DMS53 treated with DMSO at 0.1 percent for 48 hours (cell line): Measurements from ENCODE around the gene WWTR1.

ENCODE experiments used
- DNase-seq: peaks from one replicate; lab custom pipeline; 2025; ENCODE audit not compliant: unreplicated experiment; lab: John Stamatoyannopoulos, UW

Gene WWTR1

DNA sequence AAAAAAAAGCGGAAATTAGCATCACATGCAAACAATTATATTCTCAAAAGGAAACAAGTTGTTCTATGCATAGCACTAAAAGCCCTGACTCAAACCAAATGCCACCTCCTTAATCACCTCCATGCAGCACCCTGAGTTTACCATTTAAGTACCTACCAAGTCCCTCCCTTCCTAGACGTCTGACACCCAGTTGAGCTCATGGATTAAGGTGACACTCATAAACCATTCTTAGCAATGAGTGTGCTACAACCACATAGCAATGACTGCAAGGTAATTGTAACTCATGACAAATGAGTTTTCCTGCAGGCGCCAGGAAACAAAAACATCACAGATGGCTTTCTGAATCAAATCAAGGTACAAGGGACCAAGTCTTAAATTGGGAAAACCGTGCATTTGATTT is 32.0 kb downstream of the WWTR1 start:
- no peak for DNase-seq

DNA sequence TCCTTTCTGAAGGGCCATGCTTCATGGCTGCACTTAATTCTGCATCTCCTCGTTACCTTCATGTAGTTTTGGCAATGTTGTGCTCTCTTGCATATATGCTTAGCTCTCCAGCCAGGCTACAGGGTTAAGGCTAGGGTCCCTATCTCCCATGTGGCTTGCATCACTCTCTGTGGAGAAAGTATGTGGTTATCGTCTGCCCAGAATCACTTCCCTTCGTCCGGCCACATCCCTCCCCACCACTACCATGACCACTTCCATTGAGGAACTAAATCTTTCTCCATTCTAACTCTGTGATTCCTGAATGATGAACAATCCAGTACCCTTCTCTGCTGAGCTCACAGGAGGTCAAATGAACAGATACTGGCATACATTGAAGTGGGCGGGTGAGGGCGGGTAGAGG is 34.0 kb downstream of the WWTR1 start:
- no peak for DNase-seq

DNA sequence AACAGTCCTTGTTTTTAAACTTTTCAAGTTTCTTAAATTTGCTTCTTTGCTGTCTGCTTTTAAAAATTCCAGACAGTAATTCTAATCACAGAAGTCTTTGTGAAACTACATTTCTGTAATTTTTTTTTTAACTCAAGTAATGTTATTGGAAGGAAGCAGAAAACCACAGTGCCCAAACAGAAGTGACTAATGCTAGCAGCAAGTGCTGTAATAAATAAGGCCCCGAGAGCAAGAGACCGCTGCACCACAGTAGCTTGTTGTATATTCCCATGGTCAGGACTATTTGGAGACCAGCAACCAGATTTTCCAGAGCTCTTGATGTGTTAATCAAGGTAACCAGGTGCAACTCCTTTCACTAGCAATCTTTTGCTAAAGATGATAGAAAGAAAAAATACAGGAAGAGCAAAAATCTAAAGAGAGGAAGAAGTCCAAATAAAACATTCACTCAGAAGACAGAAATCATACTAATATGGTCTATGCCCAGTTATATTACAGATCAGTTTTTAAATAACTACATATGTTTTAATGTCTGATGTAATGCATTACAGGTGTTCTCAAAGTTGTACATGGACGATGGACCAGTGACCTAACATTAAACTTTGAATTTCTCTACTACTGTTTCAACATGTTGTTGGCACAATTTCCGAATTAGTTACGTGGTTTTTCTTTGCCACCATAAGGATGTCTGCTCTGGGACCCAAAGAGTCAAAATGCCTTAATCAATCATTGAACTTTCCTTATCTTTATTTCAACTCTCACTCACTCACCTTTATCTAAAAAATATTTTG is 36.4 kb downstream of the WWTR1 start:
- no peak for DNase-seq

DNA sequence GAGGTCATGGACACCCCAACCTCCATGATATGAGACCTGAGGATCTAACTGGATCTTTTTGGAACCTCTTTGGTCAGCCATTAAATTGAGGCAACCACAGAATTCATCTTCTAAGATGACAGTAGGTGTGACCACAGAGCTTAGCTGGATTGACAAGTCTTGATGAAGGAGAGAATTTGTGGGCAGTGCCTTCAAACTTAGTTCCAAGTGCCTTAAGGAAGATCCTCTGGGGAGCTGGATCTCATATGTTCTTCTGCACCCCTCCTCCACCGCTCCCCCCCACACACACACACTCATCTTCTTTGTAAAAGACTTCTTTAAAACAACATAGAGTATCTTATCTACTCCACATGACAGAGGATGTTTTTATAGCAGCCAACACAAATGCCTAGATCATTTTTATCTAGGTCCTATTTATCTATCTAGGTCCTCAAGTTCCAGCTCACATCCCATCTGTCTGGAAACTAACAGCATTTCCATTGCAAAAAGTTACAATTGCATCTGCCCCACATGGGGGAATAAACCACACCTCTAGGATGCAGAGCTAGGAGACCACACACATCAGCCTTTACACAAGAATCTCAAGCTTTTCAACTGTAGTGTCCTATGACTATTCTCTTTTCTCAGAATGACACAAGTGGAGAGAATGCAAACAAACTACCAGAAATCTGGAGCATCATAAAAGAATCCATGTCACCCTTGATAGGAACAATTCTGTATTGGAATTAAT is 37.4 kb downstream of the WWTR1 start:
- no peak for DNase-seq

DNA sequence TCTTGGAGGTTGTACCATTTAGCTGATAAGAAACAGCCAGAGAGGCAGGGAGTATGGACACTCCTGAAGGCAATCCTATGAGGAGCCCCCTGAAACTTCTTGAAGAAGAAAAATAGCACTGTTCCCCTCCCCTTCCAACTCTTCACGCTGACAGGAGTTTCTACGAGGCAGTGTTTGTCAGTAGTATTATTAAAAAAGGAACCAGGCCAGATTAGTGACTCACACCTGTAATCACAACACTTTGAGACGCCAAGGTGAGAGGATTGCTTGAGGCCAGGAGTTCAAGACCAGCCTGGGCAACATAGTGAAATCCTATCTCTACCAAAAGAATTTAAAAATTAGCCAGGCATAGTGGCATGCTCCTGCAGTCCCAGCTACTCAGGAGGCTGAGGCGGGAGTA is 38.7 kb downstream of the WWTR1 start:
- no peak for DNase-seq

DNA sequence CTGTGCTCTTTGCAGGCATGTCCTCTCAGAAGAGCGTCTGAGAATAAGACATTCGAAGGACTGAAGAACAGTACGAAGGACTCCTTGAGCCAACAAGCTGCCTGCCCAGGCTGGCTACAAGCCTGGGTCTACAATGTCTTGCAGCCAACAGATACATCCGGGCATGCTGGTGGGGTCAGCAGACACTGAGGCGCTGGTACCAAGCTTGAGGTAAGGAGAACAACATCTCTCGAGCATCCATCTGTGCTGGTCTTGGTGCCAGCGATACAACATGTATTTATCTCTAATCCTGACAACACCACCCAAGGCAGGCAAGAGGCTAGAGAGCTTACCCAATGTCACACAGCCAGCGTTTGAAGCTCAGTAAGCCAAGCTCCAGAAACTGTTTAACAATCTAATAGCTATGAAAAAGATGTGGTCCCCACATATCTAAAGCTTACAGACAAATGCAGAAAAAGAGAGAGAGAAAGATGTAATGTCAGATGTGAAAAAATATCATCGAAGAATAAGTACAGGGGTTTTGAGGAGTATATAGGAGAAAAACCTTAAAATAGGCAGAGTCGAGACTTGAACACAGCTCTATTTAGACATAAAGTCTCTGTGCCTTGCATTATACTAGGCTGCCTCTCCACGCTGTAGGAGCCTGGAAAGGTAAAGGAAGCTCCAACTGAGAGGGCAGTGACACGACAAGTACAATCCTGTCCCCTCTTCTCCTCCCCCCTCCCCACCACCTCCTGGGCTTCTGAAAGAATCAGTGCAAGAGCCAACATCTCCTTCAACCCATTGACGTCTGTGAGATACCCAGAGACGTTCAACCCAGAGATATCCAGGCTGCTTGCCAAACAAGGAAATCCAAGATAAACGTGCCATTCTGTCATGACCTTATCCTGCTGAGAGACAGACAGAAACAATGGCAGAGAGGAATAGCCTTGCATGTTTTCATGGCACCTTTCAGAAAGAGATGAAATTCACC is 39.4 kb downstream of the WWTR1 start:
- no peak for DNase-seq

DNA sequence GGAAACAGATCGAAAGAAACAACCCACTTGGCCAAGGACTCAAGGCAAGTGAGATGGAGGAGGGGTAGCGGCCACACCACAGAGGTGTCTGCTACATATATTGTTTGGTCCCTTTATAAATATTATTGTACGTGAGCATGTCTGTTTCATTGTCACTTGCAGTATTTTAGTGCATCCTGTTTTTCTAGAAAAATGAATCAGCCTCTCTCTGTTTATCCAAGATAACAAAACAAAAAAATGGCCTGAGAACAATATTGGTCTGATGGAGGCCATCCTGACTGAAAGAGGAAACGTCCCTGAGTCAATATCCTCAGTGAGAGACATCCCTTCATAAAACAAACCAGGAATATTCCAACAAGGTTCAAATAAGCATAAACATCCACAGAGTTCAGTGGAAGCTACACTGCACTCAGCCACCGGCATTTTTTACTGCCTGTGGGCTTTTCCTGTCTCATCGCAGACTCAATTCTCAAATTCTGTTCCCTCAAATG is 42.0 kb downstream of the WWTR1 start:
- DNase-seq = no peak

DNA sequence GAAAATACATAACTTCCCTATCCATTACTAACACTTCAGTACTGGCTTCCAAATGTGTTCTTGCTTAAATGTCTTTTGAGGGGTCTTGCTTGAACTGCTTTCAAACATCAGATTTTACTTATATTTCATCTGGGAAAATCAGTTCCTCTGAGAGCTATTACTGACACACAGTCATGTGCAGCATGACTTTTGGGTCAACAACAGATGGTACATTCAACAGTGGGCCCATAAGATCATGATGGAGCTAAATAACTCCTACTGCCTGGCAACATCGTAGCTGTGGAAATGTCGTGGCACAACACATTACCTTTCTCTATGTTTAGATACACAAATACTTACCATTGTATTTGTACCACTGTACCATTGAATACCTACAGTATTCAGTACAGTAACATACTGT is 43.8 kb downstream of the WWTR1 start:
- DNase-seq = no peak

DNA sequence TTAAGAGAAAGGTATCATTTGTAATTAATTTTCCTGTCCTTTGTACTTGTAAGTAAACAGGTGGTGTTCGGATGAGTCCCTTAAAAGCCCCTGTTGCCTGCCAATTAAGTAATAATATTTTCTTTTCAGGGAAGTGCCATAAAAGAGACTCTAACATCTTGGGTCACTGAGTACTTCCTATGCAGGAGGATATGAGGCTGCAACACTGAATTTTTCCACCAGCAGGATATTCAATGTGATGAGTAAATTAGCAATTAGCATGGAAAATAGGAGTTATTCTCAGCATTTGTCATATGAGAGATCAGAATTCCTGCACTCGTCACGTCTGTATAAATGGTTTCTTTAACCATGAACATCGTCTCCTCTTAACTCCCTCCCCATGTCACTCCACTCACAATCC is 45.4 kb downstream of the WWTR1 start:
- no peak for DNase-seq

DNA sequence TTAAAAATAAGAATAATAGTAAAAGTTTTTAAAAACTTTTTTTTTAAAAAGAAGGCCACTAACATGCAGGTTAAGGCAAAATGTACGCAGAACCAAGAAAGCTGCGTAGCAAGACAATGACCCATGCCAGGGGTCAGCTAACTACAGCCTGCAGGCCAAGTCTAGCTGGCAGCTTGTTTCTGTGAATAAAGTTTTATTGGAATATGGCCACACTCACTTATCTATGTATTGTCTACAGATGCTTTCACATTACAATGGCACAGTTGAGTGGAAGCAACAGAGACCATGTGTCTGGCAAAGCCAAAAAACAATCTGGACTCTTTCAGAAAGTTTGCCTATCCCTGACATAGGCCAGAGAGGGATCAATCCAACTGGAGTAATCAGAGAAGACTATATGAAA is 46.7 kb downstream of the WWTR1 start:
- no peak for DNase-seq

DNA sequence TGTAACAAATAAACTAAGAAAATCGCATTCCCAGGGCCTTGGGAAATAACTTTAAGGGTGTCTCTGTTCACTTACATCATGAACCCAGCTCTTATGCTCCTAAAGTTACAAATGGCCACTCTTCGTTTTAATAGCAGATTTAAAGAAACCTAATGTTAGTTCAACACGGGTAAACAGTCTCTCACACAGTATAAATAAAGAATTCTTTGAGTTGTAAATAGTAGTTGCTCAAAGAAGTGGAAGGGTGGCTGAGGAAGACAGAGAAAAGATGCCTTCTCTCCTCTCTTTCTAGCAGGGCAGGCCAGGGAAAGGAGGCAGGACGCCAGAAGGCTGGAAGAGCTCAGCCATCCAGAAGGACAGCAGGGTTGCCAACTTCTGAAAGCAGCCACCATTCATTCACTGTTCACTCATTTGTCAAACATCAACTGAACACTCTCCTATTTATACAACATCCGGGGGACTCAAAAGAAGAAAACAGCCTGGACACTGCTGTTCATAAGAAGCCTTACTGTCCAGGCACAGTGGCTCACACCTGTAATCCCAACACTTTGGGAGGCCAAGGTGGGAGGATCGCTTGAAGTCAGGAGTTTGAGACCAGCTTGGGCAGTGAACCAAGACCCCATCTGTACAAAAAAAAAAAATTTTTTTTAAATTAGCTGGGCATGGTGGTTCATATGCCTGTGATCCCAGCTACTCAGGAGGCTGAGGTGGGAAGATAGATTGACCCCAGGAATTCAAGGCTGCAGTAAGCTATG is 47.3 kb downstream of the WWTR1 start:
- DNase-seq = no peak

DNA sequence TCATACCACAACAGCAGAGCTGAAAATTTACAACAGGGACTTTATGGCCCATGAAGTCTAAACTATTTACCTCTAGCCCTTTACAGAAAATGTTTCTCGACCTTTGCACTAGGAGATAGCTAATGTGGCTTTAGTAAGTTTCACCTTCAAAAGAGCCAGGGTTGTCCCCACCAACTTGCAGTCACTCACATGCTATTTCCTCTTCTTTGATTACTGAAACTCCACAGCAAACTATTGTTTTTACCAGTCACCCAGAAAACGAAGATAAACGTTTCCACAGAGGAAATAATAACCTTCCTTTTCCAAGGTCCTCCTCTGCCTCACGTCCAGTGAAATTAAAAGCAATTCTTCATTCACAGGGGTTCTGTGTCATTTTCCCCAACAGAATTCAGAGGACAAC is 48.2 kb downstream of the WWTR1 start:
- DNase-seq = no peak

DNA sequence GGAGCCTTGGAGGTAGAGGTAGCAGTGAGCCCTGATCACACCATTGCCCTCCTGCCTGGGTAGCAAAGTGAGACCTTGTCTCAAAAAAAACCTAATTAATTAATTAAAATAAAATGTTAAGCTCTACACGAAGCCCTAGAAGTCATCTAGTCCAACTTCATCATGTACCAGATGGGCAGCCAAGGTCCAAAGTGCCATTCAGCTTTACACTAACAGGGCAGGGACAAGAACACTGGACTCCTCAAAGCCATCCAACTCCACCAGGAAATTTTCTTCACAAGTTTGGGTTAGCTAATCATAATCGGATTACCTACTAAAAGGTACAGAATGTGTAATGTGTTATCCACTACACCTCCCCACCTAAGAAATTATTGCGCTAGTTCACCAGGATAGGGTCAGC is 48.8 kb downstream of the WWTR1 start:
- no peak for DNase-seq

DNA sequence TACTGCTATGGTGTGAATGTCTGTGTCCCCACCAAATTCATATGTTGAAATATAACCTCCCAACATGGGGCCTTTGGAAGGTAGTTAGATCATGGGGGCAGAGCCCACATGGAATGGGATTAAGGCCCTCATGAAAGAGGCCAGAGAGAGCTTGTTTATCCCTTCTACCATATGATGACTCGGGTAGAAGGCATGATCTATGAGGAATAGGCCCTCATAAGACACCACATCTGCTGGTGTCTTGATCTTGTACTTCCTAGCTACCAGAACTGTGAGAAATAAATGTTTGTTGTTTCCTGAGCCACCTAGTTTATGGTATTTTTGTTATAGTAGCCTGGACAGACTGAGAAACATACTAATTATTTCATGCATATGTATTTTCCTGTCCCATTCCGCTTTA is 51.9 kb downstream of the WWTR1 start:
- DNase-seq = no peak

DNA sequence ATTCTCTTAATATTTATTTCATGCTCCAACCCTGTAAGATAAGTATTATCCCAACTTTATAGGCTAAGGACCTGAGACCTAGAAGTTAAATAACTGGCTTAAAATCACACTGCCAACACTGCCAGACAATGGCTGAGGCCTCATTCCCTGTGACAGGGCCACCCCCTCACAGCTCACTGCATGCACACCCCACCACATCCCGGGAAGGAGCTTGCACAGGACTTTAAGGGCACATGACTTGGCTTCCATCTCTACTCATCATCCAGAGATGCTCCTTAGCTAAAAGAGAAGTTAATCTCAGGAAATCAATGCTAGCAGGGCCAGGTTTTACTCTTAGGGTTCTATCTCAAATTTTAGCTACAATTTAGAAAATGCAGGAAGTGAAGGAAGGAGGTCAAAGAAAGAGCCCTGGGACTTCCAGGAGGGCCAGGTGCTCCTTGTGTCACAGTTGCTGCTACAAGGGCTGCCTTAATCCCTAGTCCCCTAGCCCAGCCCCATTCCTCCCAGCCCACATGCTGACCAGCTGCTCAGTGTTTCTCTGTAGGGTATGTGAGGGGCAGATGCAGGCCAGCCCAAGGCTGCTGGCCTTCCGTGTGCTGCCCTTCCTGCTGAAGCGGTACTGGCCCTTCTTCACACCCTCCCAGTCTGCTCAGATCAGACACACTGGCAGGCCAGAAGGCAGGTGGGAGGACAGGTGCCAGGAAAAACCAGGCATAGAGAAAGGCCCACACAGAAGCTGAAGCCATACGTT is 53.5 kb downstream of the WWTR1 start:
- no peak for DNase-seq

DNA sequence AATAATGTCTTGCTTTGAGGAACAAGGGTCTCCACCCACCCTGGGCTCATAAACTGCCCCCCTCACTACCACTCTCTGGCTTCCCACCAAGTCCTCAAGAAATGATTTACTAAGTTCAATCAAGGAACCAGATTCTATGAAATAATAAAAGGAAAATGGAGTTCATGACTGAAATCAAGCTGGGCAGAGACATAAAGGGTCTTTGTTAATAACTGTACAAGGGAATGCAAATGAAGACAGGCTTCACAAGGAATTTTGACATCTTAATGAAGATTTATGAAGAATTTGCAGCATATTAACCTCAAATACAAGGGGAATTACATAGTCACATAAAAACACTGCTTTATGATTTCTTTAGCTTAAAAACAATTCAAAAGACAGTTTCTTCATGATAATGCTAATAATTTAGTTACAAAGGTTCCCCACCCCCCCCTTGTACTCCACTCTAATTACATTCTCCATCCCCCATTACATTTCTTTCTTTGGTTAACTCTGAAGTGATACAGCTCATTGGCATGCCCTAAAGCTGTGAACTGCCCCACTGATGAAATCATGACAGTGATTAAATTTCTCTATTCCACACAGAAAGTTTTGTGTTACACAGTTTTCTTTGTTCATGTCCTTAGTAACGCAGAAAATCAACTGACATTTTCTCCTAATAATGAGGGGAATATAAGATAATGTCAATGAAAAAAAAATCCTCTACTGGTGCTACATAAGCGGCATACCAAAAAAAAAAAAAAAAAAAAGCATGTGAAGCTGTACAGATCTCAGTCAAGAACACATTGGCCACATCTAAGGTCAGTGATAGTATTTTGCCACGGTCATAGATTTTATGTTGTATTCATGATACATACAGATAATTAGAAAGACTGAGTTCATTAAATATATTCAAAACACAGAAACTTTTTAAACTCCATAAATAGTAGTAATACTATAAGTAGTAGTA is 54.4 kb downstream of the WWTR1 start:
- DNase-seq = no peak

DNA sequence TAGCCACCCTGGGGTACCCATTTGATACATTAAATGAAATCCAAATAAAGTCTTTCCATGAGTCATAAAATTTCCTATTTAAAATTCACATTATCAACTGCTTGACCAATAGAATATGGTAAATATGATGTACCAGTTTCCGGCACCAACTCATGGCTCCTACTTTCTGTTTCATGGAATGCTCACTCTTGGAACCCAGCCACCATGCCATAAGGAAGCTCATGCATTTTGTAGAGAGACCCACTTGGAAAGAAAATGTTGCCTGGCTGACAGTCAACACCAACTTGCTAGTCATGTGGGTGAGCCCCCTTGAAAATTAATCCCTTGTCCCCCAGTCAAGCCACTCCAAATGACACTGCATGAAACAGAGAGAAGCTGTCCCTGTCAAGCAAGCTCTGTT is 57.2 kb downstream of the WWTR1 start:
- no peak for DNase-seq

DNA sequence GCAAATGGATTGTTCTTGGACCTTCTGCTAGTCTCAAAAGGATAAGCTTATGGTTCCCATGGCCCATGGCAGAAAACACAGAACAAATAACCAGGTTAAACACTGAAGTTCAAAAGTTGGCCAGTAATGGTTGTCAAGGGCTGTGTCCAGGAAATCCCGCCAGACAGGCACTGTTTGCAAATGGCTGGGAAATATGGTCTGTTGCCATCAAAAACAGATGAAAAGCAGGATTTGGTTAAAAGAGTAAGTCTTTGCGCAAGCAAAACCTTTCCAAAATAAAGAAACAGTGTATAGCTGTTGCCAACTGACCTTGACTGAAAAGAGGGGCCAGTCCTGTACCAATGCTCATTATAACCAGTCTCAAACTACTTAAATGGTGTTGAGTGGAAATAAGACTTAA is 58.6 kb downstream of the WWTR1 start:
- DNase-seq = no peak
